Gastroesophageal sphincter (tissue), 3 donors: ENCODE results near the gene LDLRAD4.

Experiments
- CTCF ChIP-seq, 4 experiments: fragments of 200-600 bp in 2 of 4; fragments of 450-650 bp in 2 of 4; sonication (generic) in 1 of 4; IDR thresholded peaks; one replicate each; pipeline ENCODE4 v1.5.1; 2017 to 2019; ENCODE audit warnings: antibody characterized with exemption in 4 of 4, mild to moderate bottlenecking in 2 of 4, moderate library complexity in 2 of 4
- POLR2A ChIP-seq, 2 donors: fragments of 450-650 bp; IDR thresholded peaks; one replicate each; pipeline ENCODE4 v1.6.1; 2017; ENCODE audit warnings: antibody characterized with exemption in 2 of 2, mild to moderate bottlenecking in 2 of 2, moderate library complexity in 1 of 2
- POLR2AphosphoS5 ChIP-seq: sonication (generic); formaldehyde crosslinking; IDR thresholded peaks from one replicate; pipeline ENCODE4 v1.6.1; 2017; ENCODE audit warnings: antibody characterized with exemption

GRCh38 chr18:13423352-13423751 is 204.8 kb downstream of the LDLRAD4 start:
- TF ChIP-seq CTCF (IDR thresholded peaks at IDR 0.05) (no peak), POLR2A (IDR thresholded peaks at IDR 0.05) (no peak), POLR2AphosphoS5 (no peak)
